Fibroblast of lung (primary cell): ENCODE data around the gene RREB1.

Experiments used
- EZH2 ChIP-seq: IDR thresholded peaks from 2 replicates; pipeline ENCODE4 v1.5.1; 2012; ENCODE audit warnings: low read length, control low read depth, mild to moderate bottlenecking; ENCODE audit errors: missing control alignments
- TF ChIP-seq, protein P1 (sequence below), 2 donors: IDR thresholded peaks in 1 of 2; conservative IDR thresholded peaks in 1 of 2; 1 replicate in 1 of 2; 2 replicates in 1 of 2; pipeline ENCODE4 v1.5.1; 2011 to 2012; ENCODE audit warnings: low read length in 2 of 2, control low read depth in 1 of 2, inconsistent platforms in 1 of 2, low read depth in 1 of 2, mild to moderate bottlenecking in 1 of 2

DNA sequence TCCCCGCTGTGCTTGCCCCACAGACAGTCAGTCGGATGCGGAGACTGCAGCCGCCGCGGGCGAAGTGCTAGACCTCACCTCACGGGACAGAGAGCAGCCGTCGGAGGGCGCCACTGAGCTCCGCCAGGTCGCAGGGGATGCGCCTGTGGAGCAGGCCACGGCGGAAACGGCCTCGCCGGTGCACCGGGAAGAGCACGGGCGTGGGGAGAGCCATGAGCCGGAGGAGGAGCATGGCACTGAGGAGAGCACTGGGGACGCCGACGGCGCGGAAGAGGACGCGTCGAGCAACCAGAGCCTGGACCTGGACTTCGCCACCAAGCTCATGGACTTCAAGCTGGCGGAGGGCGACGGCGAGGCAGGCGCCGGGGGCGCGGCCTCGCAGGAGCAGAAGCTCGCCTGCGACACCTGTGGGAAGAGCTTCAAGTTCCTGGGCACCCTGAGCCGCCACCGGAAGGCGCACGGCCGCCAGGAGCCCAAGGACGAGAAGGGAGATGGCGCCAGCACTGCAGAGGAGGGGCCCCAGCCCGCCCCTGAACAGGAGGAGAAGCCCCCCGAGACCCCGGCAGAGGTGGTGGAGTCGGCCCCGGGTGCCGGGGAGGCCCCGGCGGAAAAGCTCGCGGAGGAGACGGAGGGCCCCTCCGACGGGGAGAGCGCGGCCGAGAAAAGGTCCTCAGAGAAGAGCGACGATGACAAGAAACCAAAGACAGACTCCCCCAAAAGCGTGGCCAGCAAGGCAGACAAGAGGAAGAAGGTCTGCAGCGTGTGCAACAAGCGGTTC, 138.8 kb downstream of the RREB1 start:
- TF ChIP-seq, protein P1, sequence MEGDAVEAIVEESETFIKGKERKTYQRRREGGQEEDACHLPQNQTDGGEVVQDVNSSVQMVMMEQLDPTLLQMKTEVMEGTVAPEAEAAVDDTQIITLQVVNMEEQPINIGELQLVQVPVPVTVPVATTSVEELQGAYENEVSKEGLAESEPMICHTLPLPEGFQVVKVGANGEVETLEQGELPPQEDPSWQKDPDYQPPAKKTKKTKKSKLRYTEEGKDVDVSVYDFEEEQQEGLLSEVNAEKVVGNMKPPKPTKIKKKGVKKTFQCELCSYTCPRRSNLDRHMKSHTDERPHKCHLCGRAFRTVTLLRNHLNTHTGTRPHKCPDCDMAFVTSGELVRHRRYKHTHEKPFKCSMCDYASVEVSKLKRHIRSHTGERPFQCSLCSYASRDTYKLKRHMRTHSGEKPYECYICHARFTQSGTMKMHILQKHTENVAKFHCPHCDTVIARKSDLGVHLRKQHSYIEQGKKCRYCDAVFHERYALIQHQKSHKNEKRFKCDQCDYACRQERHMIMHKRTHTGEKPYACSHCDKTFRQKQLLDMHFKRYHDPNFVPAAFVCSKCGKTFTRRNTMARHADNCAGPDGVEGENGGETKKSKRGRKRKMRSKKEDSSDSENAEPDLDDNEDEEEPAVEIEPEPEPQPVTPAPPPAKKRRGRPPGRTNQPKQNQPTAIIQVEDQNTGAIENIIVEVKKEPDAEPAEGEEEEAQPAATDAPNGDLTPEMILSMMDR (conservative IDR thresholded peaks at IDR 0.05 in 1 of 2, IDR thresholded peaks at IDR 0.05 in 1 of 2; ENCODE audit: low read depth in 1 of 2, low read length in 2 of 2): no peak
- no peak for TF ChIP-seq EZH2
